ENCODE data around the gene GGTLC1.
"Not testable (repeated sequence)": the region's sequence is repeated elsewhere in the genome, so short reads cannot be mapped to it uniquely, and the experiment has no call there.

Gene GGTLC1

GRCh38 chr20:23988561-23988960 is at the start of gene GGTLC1:
Gene GGTLC1, minus strand, starts transcription at chr20:23988779. Its CDS starts 2,168 bp downstream, at chr20:23986611.
- DNase-seq, result no peak

GRCh38 chr20:24034820-24035219 is 46.2 kb upstream of the GGTLC1 start:
- DNase-seq, result no peak

GRCh38 chr20:24033565-24033964 is 45.0 kb upstream of the GGTLC1 start:
- DNase-seq, result no peak

GRCh38 chr20:24033151-24033550 is 44.6 kb upstream of the GGTLC1 start:
- DNase-seq, result no peak

GRCh38 chr20:24032400-24032898 is 43.9 kb upstream of the GGTLC1 start:
- no peak for DNase-seq

GRCh38 chr20:24027229-24027628 is 38.6 kb upstream of the GGTLC1 start:
- peak; percentile 48 for DNase-seq

GRCh38 chr20:24022621-24023180 is 34.1 kb upstream of the GGTLC1 start:
- no peak for DNase-seq

- DNase-seq, result no peak
Measured at GRCh38 chr20:24018796-24019195, 30.2 kb upstream of the GGTLC1 start.

GRCh38 chr20:24017458-24017755 is 28.8 kb upstream of the GGTLC1 start:
- no peak for DNase-seq

- DNase-seq, result no peak
Measured at GRCh38 chr20:24016607-24017457, 28.3 kb upstream of the GGTLC1 start.

- no peak for DNase-seq
Measured at GRCh38 chr20:24013953-24014352, 25.4 kb upstream of the GGTLC1 start.

GRCh38 chr20:24011282-24011681 is 22.7 kb upstream of the GGTLC1 start:
- no peak for DNase-seq

GRCh38 chr20:24007758-24008157 is 19.2 kb upstream of the GGTLC1 start:
- DNase-seq, result no peak

GRCh38 chr20:24007073-24007595 is 18.6 kb upstream of the GGTLC1 start:
- no peak for DNase-seq

- DNase-seq, result no peak
Measured at GRCh38 chr20:24006626-24007025, 18.0 kb upstream of the GGTLC1 start.

- DNase-seq, result no peak
Measured at GRCh38 chr20:24004471-24004870, 15.9 kb upstream of the GGTLC1 start.

GRCh38 chr20:24002896-24003295 is 14.3 kb upstream of the GGTLC1 start:
- DNase-seq, result no peak

- DNase-seq, result no peak
Measured at GRCh38 chr20:24001712-24002405, 13.3 kb upstream of the GGTLC1 start.

GRCh38 chr20:23998844-23999243 is 10.3 kb upstream of the GGTLC1 start:
- no peak for DNase-seq

GRCh38 chr20:23998392-23998791 is 9.8 kb upstream of the GGTLC1 start:
- no peak for DNase-seq

GRCh38 chr20:23995905-23996666 is 7.5 kb upstream of the GGTLC1 start:
- peak; percentile 50 for DNase-seq

- not testable (repeated sequence) for DNase-seq
Measured at GRCh38 chr20:23995291-23995690, 6.7 kb upstream of the GGTLC1 start.

All from stimulated activated naive CD4-positive, alpha-beta T cell treated with Interleukin-2 at 50 U/mL for 16 hours (primary cell).